ENCODE results near the gene STKLD1.

Gene STKLD1

GRCh38 chr9:133403766-133404453 lies 27.7 kb downstream of the STKLD1 start:
- peak; percentile 20 for DNase-seq (ENCODE audit: low read depth)
- TF ChIP-seq, protein P1, sequence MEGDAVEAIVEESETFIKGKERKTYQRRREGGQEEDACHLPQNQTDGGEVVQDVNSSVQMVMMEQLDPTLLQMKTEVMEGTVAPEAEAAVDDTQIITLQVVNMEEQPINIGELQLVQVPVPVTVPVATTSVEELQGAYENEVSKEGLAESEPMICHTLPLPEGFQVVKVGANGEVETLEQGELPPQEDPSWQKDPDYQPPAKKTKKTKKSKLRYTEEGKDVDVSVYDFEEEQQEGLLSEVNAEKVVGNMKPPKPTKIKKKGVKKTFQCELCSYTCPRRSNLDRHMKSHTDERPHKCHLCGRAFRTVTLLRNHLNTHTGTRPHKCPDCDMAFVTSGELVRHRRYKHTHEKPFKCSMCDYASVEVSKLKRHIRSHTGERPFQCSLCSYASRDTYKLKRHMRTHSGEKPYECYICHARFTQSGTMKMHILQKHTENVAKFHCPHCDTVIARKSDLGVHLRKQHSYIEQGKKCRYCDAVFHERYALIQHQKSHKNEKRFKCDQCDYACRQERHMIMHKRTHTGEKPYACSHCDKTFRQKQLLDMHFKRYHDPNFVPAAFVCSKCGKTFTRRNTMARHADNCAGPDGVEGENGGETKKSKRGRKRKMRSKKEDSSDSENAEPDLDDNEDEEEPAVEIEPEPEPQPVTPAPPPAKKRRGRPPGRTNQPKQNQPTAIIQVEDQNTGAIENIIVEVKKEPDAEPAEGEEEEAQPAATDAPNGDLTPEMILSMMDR (conservative IDR thresholded peaks at IDR 0.05; ENCODE audit: low read length) = peak; percentile 60

GRCh38 chr9:133404454-133405002 lies 28.4 kb downstream of the STKLD1 start:
- TF ChIP-seq, protein P1 (conservative IDR thresholded peaks at IDR 0.05; ENCODE audit: low read length) = no peak
- DNase-seq (ENCODE audit: low read depth) = no peak
- H3K4me3 ChIP-seq (ENCODE audit: low read length) = no peak overlapping the region

More at GRCh38 chr9:133403766-133404453, 27.7 kb downstream of the STKLD1 start:
- no peak overlapping the region for H3K4me3 ChIP-seq (ENCODE audit: low read length)

- DNase-seq (ENCODE audit: low read depth) = no peak
- no peak overlapping the region for H3K4me3 ChIP-seq (ENCODE audit: low read length)
- TF ChIP-seq, protein P1 (conservative IDR thresholded peaks at IDR 0.05; ENCODE audit: low read length) = no peak
Observed at GRCh38 chr9:133405508-133406438, 29.6 kb downstream of the STKLD1 start.

DNA sequence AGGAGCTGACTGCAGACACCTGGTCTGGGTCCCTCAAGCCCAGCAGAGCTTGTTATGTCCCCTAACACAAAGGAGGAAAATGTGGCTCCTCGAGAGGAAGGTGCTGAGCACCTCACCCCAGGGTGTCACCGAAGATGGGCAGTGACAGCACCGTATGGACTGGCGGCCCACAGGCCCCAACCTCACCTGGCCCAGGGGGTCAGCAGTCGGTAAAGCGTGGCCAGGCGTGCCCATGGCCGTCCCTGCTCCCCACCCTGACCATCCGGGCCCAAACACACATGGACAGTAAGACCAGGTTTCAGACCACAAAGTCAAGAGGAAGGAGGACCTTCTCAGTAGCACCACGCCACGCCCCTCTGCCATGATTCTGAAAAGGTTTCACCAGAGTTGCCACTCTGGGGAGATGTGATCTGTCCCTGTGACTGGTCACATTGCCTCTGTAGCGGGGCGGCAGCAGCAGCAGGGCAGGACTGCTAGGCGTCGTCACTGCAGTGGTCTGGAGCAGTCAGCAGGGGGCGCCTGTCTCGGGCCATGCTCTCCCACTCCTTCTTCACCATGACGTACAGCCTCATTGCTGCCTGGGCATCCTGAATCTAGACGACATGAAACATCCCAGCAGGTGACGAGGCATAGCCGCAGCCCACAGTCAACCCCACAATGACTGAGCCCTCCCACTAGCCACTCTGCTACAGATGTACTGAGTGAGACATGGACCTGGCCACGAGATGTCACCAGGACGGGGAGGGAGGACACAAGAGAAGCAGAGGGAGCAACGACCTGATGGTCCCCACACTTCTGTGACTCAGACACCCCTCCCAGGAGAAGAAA lies 30.5 kb downstream of the STKLD1 start:
- DNase-seq (ENCODE audit: low read depth) = peak; percentile 67
- no peak overlapping the region for H3K4me3 ChIP-seq (ENCODE audit: low read length)
- TF ChIP-seq, protein P1 (conservative IDR thresholded peaks at IDR 0.05; ENCODE audit: low read length) = peak; percentile 87

DNA sequence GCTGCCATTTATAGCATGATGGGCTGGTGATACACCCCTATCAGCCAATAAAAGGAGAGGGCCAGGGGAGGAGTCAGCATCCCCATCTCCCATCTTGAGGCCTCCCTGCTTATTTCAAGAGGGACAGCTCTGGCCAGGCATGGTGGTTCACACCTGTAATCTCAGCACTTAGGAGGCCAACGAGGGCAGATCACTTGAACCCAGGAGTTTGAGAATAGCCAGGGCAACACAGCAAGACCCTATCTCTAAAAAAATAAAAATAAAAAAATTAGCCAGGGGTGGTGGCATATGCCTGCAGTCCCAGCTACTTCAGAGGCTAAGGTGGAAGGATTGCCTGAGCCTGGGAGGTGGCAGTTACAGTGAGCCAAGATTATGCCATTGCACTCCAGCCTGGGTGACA lies 31.9 kb downstream of the STKLD1 start:
- H3K4me3 ChIP-seq (ENCODE audit: low read length) = no peak overlapping the region
- DNase-seq (ENCODE audit: low read depth) = no peak
- TF ChIP-seq, protein P1 (conservative IDR thresholded peaks at IDR 0.05; ENCODE audit: low read length) = no peak

DNA sequence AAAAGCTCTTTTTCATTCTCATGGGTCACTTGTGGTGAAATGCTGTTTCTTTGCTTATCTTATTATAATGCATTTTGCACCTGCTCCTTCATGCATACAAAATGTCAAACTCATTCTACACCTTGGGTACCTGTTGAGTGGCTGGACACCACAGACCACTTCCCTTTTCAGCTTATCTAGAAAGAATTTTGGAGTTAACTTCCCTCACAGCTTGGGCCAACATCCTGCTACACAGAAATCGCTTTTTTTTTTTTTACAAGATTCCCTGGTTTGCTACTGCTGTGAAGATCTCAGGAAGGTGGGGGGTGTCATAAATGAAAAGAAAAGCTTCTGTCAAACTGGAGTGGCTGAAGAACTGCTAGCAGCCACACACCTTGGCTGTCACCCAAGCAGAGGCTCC lies 39.0 kb downstream of the STKLD1 start:
- TF ChIP-seq, protein P1 (conservative IDR thresholded peaks at IDR 0.05; ENCODE audit: low read length) = no peak
- H3K4me3 ChIP-seq (ENCODE audit: low read length) = no peak overlapping the region
- DNase-seq (ENCODE audit: low read depth) = no peak

All from AG10803 (cell line).